ENCODE data around the gene FOXC2.

DNA sequence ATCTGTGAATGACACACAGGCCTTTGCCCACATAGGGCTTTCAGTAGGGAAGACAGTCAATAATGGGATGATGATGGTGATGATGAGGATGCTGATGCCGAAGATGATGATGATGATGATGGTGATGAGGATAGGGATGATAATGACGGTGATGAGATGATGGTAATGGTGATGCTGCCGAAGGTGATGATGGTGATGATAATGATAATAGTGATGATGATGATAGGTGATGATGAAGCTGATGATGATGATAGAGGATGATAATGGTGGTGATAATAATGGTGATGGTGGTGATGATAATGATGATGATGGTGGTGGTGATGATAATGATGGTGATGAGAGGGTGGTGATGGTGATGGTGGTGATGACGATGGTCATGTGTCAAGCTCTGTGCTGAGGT lies 24.6 kb downstream of the FOXC2 start:
- no peak for TF ChIP-seq GATAD2B (IDR thresholded peaks at IDR 0.05; ENCODE audit: borderline replicate concordance)
- TF ChIP-seq, protein P1, sequence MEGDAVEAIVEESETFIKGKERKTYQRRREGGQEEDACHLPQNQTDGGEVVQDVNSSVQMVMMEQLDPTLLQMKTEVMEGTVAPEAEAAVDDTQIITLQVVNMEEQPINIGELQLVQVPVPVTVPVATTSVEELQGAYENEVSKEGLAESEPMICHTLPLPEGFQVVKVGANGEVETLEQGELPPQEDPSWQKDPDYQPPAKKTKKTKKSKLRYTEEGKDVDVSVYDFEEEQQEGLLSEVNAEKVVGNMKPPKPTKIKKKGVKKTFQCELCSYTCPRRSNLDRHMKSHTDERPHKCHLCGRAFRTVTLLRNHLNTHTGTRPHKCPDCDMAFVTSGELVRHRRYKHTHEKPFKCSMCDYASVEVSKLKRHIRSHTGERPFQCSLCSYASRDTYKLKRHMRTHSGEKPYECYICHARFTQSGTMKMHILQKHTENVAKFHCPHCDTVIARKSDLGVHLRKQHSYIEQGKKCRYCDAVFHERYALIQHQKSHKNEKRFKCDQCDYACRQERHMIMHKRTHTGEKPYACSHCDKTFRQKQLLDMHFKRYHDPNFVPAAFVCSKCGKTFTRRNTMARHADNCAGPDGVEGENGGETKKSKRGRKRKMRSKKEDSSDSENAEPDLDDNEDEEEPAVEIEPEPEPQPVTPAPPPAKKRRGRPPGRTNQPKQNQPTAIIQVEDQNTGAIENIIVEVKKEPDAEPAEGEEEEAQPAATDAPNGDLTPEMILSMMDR (IDR thresholded peaks at IDR 0.05 in 2 of 3, conservative IDR thresholded peaks at IDR 0.05 in 1 of 3; ENCODE audit: insufficient read depth in 2 of 3, low read depth in 1 of 3, low read length in 3 of 3) = no peak
- no peak for TF ChIP-seq POLR2AphosphoS5 (IDR thresholded peaks at IDR 0.05; ENCODE audit: control insufficient read depth, insufficient read depth, low read depth, low read length)
- no peak for TF ChIP-seq POLR2AphosphoS2 (IDR thresholded peaks at IDR 0.05; ENCODE audit: low read length)
- TF ChIP-seq, protein P2, sequence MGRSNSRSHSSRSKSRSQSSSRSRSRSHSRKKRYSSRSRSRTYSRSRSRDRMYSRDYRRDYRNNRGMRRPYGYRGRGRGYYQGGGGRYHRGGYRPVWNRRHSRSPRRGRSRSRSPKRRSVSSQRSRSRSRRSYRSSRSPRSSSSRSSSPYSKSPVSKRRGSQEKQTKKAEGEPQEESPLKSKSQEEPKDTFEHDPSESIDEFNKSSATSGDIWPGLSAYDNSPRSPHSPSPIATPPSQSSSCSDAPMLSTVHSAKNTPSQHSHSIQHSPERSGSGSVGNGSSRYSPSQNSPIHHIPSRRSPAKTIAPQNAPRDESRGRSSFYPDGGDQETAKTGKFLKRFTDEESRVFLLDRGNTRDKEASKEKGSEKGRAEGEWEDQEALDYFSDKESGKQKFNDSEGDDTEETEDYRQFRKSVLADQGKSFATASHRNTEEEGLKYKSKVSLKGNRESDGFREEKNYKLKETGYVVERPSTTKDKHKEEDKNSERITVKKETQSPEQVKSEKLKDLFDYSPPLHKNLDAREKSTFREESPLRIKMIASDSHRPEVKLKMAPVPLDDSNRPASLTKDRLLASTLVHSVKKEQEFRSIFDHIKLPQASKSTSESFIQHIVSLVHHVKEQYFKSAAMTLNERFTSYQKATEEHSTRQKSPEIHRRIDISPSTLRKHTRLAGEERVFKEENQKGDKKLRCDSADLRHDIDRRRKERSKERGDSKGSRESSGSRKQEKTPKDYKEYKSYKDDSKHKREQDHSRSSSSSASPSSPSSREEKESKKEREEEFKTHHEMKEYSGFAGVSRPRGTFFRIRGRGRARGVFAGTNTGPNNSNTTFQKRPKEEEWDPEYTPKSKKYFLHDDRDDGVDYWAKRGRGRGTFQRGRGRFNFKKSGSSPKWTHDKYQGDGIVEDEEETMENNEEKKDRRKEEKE (IDR thresholded peaks at IDR 0.05; ENCODE audit: borderline replicate concordance in 1 of 2, control insufficient read depth in 1 of 2, low read depth in 2 of 2, low read length in 1 of 2) = no peak
- no peak for TF ChIP-seq NFE2L1 (tag; IDR thresholded peaks at IDR 0.05; ENCODE audit: borderline replicate concordance, low read depth)
- TF ChIP-seq CBX3 (IDR thresholded peaks at IDR 0.05; ENCODE audit: borderline replicate concordance in 1 of 2, low read length in 2 of 2) = no peak
- TF ChIP-seq ILF3 (IDR thresholded peaks at IDR 0.05; ENCODE audit: borderline replicate concordance) = no peak
- TF ChIP-seq, protein P3, sequence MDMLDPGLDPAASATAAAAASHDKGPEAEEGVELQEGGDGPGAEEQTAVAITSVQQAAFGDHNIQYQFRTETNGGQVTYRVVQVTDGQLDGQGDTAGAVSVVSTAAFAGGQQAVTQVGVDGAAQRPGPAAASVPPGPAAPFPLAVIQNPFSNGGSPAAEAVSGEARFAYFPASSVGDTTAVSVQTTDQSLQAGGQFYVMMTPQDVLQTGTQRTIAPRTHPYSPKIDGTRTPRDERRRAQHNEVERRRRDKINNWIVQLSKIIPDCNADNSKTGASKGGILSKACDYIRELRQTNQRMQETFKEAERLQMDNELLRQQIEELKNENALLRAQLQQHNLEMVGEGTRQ (CRISPR knock-in tag; IDR thresholded peaks at IDR 0.05) = no peak
- TF ChIP-seq SRF (CRISPR knock-in tag; IDR thresholded peaks at IDR 0.05) = no peak
- no peak for TF ChIP-seq MYC (IDR thresholded peaks at IDR 0.05; ENCODE audit: low read depth, low read length)
- TF ChIP-seq MYC (CRISPR knock-in tag; IDR thresholded peaks at IDR 0.05; ENCODE audit: borderline replicate concordance, low read depth) = no peak
- TF ChIP-seq NCOA1 (IDR thresholded peaks at IDR 0.05; ENCODE audit: low read depth) = no peak
- TF ChIP-seq ZSCAN29 (IDR thresholded peaks at IDR 0.05) = no peak
- TF ChIP-seq RCOR1 (IDR thresholded peaks at IDR 0.05; ENCODE audit: borderline replicate concordance in 1 of 2, low read depth in 2 of 2, low read length in 2 of 2) = no peak
